ENCODE results near the gene CSDE1.

DNA sequence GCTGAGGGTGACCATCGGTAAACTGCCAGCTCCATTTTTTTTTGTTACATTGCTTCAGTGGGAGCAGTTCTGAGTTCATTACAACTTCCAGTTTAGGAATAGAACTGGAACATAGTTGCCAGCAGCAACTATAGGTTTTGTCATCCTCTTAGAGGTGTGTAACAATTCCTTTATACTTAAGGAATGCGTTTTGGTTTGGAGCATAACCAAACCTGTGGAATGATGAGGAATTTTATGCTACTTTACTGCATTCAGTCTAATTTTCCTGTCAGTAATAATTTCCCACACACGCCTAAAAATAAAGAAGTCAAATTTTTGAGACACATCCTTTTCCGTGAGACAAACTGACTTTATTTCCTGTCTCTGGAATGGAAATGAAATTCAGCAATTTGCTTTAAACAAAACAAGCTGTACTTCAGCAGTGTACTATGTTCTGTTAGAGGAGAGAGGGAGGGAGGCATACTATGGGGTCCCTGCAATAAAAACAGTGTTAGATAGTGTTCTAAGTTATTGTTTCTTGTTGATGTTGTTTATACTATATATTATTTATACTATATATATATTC, 57.7 kb downstream of the CSDE1 start:
- TF ChIP-seq POLR2A (IDR thresholded peaks at IDR 0.05; ENCODE audit: low read depth, low read length) (no peak), POU2F2 (IDR thresholded peaks at IDR 0.05; ENCODE audit: low read depth, low read length) (no peak), POLR2AphosphoS5 (IDR thresholded peaks at IDR 0.05; ENCODE audit: low read depth, low read length) (no peak), TAF1 (IDR thresholded peaks at IDR 0.05; ENCODE audit: low read depth, low read length) (no peak)

Data from GM12891 (cell line).